Frontal cortex (tissue), 4 donors: ENCODE results near the gene FOXL3. TPM values are rescaled to one million over a fixed set of nuclear protein-coding genes. Genes with fewer than 3 reads are reported as not detected.
"Not testable (repeated sequence)": the region's sequence is repeated elsewhere in the genome, so short reads cannot be mapped to it uniquely, and the experiment has no call there.

Source experiments
- DNase-seq, 2 donors: peaks; one replicate each; pipeline ENCODE4 v3.0.0; 2012; ENCODE audit warnings: low spot score in 2 of 2
- FAIRE-seq: peaks from 2 replicates; lab custom pipeline; 2012; peaks lifted over from hg19 to GRCh38; lab: Jason Lieb, UNC
- total RNA-seq: library from RNA; depleted of rRNA; stranded (reverse); fragments of >200 nt; gene quantifications from one replicate; pipeline ENCODE4 v1.2.3, GENCODE V29; 2014
- donor health status: control.
- donor health status: control.
- donor health status: control.

The FOXL3 gene
- total RNA-seq, 1 donor from 2014 or later, result not detected

DNA sequence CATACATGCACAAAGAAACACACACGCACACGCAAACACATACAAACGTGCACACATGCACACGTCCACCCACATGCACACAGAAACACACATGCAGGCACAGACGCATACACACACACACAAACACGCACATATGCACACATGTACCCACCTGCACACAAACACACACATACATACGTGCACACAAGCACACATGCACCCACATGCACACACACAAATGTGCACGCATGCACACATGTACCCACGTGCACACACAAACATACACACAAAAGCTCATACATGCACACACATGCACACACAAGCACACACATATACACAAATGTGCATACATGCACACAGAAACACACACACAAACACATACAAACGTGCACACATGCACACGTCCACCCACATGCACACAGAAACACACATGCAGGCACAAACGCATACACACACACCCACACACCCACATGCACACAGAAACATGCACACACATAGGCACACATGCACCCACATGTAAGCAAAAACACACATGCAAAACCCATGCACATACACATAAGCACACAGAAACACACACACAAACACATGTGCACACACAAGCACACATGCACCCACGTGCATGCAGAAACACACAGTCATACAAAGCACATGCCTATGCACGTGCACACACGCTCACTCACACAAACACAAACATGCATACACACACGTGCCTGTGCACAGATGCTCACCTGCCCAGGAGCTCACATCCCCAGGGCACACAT lies 44.8 kb downstream of the FOXL3 start:
- no peak for DNase-seq
- FAIRE-seq, result no peak

- FAIRE-seq (no peak), DNase-seq (no peak)
Measured at GRCh38 chr7:335358-336148, 45.6 kb downstream of the FOXL3 start.

DNA sequence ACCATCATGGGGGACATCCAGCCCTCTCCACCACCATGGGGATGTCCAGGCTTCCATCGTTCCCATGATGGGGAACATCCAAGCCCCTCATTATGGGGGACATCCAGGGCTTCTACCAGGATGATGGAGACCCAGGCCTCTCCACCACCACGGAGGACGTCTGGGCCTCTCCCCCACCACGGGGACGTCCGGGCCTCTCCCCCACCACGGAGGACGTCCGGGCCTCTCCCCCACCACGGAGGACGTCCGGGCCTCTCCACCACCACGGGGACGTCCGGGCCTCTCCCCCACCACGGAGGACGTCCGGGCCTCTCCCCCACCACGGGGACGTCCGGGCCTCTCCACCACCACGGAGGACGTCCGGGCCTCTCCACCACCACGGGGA lies 46.2 kb downstream of the FOXL3 start:
- DNase-seq, FAIRE-seq: not testable (repeated sequence)

GRCh38 chr7:336810-337566 lies 47.0 kb downstream of the FOXL3 start:
- FAIRE-seq (no peak), DNase-seq (no peak)

- FAIRE-seq, result no peak
- DNase-seq, result no peak
Measured at GRCh38 chr7:337567-337951, 47.6 kb downstream of the FOXL3 start.

- FAIRE-seq (no peak), DNase-seq (no peak)
Measured at GRCh38 chr7:338295-339061, 48.5 kb downstream of the FOXL3 start.

DNA sequence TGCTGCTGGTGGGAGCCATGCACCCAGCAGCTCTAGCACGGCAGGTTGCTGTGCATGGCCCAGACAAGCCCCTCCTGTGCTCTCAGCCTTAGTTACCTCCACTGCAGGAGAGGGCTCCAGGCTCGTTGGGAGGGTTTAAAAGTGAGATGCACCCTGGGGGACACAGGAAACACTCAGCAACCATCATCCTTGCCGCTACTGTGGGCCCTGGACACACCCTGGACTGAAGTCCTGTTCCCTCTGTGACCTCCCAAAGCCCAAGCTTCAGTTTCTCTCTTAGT lies 49.0 kb downstream of the FOXL3 start:
- no peak for FAIRE-seq
- no peak for DNase-seq

DNA sequence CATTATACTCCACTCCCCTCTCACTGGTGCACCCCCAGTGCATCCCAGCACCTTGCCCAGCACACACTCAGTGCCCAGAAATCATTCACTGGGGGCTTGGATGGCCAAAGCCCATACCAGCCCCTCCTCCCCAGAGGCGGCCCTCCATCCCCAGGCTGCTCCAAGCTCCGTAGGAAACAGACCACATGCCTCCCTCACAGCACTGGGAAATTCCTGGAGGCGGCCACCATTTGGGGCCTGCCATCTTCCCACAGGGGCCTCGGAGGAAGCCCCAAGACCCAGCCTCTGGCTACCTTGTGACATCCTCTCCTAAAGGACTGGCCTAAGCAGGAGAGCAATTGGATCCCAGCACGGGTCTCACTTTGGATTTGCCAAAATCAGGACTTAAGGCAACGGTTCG lies 49.7 kb downstream of the FOXL3 start:
- FAIRE-seq, result no peak
- DNase-seq, result no peak

DNA sequence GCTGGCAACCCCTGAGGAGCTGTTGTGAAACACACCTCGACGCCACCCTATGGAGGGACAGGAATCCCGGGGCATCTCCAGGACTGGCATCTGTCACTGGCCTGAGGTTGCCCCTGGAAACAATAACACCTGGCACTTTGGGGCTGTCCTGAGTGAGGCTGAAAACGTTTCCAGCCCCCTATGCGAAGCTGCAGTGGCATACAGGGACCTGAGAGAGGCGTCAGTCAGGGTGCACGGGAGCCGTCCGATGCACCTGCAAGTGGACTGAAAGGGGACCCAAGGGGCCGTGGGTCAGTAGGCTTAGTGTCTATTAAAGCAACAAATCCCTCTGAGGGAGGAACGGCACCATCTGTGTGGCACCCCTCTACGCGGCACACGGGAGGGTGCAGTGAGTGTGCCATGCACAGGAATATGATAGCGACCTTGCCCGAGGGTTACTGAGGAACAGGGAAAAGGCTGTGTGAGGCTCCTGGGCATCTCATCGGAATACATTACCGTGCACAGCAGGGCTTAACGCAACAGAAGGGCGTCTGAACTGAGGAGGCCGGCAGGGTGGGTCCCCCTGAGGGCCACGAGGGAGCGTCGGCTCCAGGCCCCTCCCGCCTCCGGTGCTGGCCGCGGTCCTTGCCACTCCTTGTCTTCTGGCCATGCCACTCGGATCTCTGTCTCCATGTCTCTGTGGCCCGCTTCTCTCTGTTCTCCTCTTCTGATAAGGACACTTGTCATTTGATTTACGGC lies 50.4 kb downstream of the FOXL3 start:
- FAIRE-seq, result no peak
- DNase-seq, result no peak

Other genes starting within 250 kb of the FOXL3 start
- 19.6 TPM for gene FAM20C, start 97.6 kb upstream of the FOXL3 start, total RNA-seq
- gene PDGFA, start 229.7 kb downstream of the FOXL3 start, total RNA-seq, result 42.4 TPM